Gastroesophageal sphincter (tissue), 2 donors: ENCODE measurements around the gene JDP2.

Experiments
- EP300 ChIP-seq: sonication (generic); formaldehyde crosslinking; IDR thresholded peaks from one replicate; pipeline ENCODE4 v1.6.1; 2017; ENCODE audit warnings: antibody characterized with exemption, mild to moderate bottlenecking
- POLR2A ChIP-seq, 2 donors: fragments of 450-650 bp; IDR thresholded peaks; one replicate each; pipeline ENCODE4 v1.6.1; 2017; ENCODE audit warnings: antibody characterized with exemption in 2 of 2, mild to moderate bottlenecking in 2 of 2, moderate library complexity in 1 of 2

DNA sequence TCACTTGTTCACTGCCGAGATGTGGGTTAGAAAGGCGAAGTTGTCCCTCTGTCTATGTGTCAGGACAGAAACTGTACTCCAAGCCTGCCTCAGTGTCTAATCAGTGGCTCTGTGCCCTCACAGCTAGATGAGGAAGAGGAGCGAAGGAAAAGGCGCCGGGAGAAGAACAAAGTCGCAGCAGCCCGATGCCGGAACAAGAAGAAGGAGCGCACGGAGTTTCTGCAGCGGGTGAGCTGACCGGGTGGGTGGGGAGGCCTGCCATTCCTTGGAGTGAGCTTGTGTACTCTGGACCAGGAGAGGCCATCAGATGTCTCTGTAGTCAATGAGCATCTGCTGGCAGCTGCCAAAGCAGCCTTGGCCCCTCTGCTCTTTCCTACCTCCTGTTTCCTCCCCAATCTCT lies 33.5 kb downstream of the JDP2 start:
- no peak for TF ChIP-seq EP300
- no peak for TF ChIP-seq POLR2A (IDR thresholded peaks at IDR 0.05)
